PC-9 (cell line): ENCODE results near the gene HNRNPAB. TPM values are rescaled to one million over a fixed set of nuclear protein-coding genes. Genes with fewer than 3 reads are reported as not detected.

Experiments
- BruUV-seq: library from RNA; stranded (reverse); fragments of 400-500 nt; replicated peaks from 2 replicates; lab custom pipeline; 2021; lab: Mats Ljungman, UMichigan
- CTCF ChIA-PET: fragments of 300-600 bp; sonication (Branson Sonifier 250); formaldehyde crosslinking; loops from one replicate; lab custom pipeline; 2022; ENCODE audit warnings: antibody characterized with exemption; lab: Charles Lee
- POLR2A ChIA-PET: fragments of 300-600 bp; sonication (Branson Sonifier 250); formaldehyde crosslinking; loops from one replicate; lab custom pipeline; 2022; ENCODE audit warnings: antibody characterized with exemption; ENCODE audit not compliant: unreplicated experiment; lab: Charles Lee
- DNase-seq, 2 experiments: peaks; one replicate each; pipeline versions ENCODE4 v3.0.0 to v3.0.0-alpha.2; 2015 to 2022; ENCODE audit warnings: mixed read lengths in 1 of 2
- H2AFZ ChIP-seq: fragments of 200-600 bp; sonication (generic); 2 replicates; pipeline ENCODE4 v1.8.1; 2017; ENCODE audit warnings: antibody characterized with exemption
- H3F3A ChIP-seq: fragments of 200-600 bp; sonication (generic); 2 replicates; pipeline ENCODE4 v1.8.1; 2017; ENCODE audit warnings: antibody characterized with exemption, mild to moderate bottlenecking, low read depth; ENCODE audit not compliant: insufficient read depth
- H3K27ac ChIP-seq: fragments of 200-600 bp; sonication (generic); 2 replicates; pipeline ENCODE4 v1.6.1; 2016; ENCODE audit warnings: mixed run types
- H3K27me3 ChIP-seq: fragments of 200-600 bp; sonication (generic); 2 replicates; pipeline ENCODE4 v1.6.1; 2016; ENCODE audit warnings: low read depth, mixed run types; ENCODE audit not compliant: insufficient read depth
- H3K36me3 ChIP-seq: fragments of 200-600 bp; sonication (generic); 2 replicates; pipeline ENCODE4 v1.6.1; 2016; ENCODE audit warnings: low read depth, mixed run types
- H3K4me1 ChIP-seq: fragments of 200-600 bp; sonication (generic); replicated peaks from 2 replicates; pipeline ENCODE4 v1.6.1; 2016; ENCODE audit warnings: mixed run types; ENCODE audit not compliant: insufficient read depth
- H3K4me2 ChIP-seq: fragments of 200-600 bp; sonication (generic); 2 replicates; pipeline ENCODE4 v1.6.1; 2017; ENCODE audit warnings: mixed run types
- H3K4me3 ChIP-seq: fragments of 200-600 bp; sonication (generic); 2 replicates; pipeline ENCODE4 v1.6.1; 2016; ENCODE audit warnings: mixed run types
- H3K79me2 ChIP-seq: fragments of 200-600 bp; sonication (generic); 2 replicates; pipeline ENCODE4 v1.6.1; 2017; ENCODE audit warnings: low read depth, mixed run types
- H3K9me2 ChIP-seq: fragments of 200-600 bp; sonication (generic); 2 replicates; pipeline ENCODE4 v1.8.1; 2017; ENCODE audit warnings: mild to moderate bottlenecking; ENCODE audit not compliant: insufficient read depth
- H3K9me3 ChIP-seq: fragments of 200-600 bp; sonication (generic); 2 replicates; pipeline ENCODE4 v1.8.1; 2016; ENCODE audit warnings: low read depth; ENCODE audit not compliant: insufficient read depth
- H4K20me1 ChIP-seq: fragments of 200-600 bp; sonication (generic); 2 replicates; pipeline ENCODE4 v1.8.1; 2017; ENCODE audit not compliant: insufficient read depth
- EZH2 ChIP-seq: fragments of 200-600 bp; sonication (generic); IDR thresholded peaks from 2 replicates; pipeline ENCODE4 v1.8.0; 2017; ENCODE audit warnings: antibody characterized with exemption, low read depth
- intact Hi-C: fragments of 100-400 bp; cut with micrococcal nuclease; formaldehyde crosslinking; loops from one replicate; pipeline ENCODE4 v1.10.0; 2022; ENCODE audit not compliant: unreplicated experiment
- total RNA-seq: library from RNA; stranded (reverse); gene quantifications from 2 replicates; pipeline ENCODE4 v1.2.3, GENCODE V29; 2021
- TF ChIP-seq, protein P1 (sequence below): fragments of 200-600 bp; sonication (generic); conservative IDR thresholded peaks from 2 replicates; pipeline ENCODE4 v1.6.1; 2017; ENCODE audit warnings: mixed run types, antibody characterized with exemption, mild to moderate bottlenecking, moderate library complexity

HNRNPAB gene
- total RNA-seq, 1 experiment from 2014 or later, result 193 TPM

GRCh38 chr5:178189433-178189832, 14.9 kb upstream of the HNRNPAB start:
- Histone ChIP-seq H3F3A (peaks cover 15% of the 10 kb centered on the region; the same call in 1 of the 2 replicates), H3K27me3 (peaks cover 10% of the 10 kb centered on the region), H3K79me2 (no peaks in the 10 kb centered on the region), H3K27ac (no peak overlapping the region), H3K36me3 (no peaks in the 10 kb centered on the region), H3K9me2 (no peaks in the 10 kb centered on the region), H3K4me2 (no peak overlapping the region), H3K9me3 (no peaks in the 10 kb centered on the region), H2AFZ (no peak overlapping the region), H3K4me1 (peaks cover 20% of the 10 kb centered on the region), H3K4me3 (no peak overlapping the region), H4K20me1 (no peaks in the 10 kb centered on the region)
- POLR2A ChIA-PET, result no interaction called here
- no TSS peak for BruUV-seq
- TF ChIP-seq EZH2, result no peak
- TF ChIP-seq, protein P1, sequence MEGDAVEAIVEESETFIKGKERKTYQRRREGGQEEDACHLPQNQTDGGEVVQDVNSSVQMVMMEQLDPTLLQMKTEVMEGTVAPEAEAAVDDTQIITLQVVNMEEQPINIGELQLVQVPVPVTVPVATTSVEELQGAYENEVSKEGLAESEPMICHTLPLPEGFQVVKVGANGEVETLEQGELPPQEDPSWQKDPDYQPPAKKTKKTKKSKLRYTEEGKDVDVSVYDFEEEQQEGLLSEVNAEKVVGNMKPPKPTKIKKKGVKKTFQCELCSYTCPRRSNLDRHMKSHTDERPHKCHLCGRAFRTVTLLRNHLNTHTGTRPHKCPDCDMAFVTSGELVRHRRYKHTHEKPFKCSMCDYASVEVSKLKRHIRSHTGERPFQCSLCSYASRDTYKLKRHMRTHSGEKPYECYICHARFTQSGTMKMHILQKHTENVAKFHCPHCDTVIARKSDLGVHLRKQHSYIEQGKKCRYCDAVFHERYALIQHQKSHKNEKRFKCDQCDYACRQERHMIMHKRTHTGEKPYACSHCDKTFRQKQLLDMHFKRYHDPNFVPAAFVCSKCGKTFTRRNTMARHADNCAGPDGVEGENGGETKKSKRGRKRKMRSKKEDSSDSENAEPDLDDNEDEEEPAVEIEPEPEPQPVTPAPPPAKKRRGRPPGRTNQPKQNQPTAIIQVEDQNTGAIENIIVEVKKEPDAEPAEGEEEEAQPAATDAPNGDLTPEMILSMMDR, result no peak
- no peak for DNase-seq
- intact Hi-C loops, result no loop called here
- CTCF ChIA-PET, result interaction anchor here (0.6 kb wide), 1 partner anchor 125 kb away, joined by 12 read pairs; no protein-coding TSS in a partner anchor

- H4K20me1 ChIP-seq, result no peaks in the 10 kb centered on the region
- TF ChIP-seq, protein P1, result no peak
- no peak for TF ChIP-seq EZH2
- intact Hi-C loops, result no loop called here
- H3K4me1 ChIP-seq, result peaks cover 10% of the 10 kb centered on the region
- no peak for DNase-seq
- H2AFZ ChIP-seq, result no peak overlapping the region
- ChIA-PET CTCF (interaction anchor here (0.6 kb wide), 1 partner anchor 33 kb away, joined by 3 read pairs; no protein-coding TSS in a partner anchor), POLR2A (no interaction called here)
- no peaks in the 10 kb centered on the region for H3K9me3 ChIP-seq
- H3K4me3 ChIP-seq, result no peak overlapping the region
- H3K9me2 ChIP-seq, result no peaks in the 10 kb centered on the region
- no peaks in the 10 kb centered on the region for H3K79me2 ChIP-seq
- BruUV-seq, result no TSS peak
- no peaks in the 10 kb centered on the region for H3K36me3 ChIP-seq
- H3F3A ChIP-seq, result peaks cover 11% of the 10 kb centered on the region; the same call in 1 of the 2 replicates
- H3K4me2 ChIP-seq, result no peak overlapping the region
- no peak overlapping the region for H3K27ac ChIP-seq
- H3K27me3 ChIP-seq, result peaks cover 17% of the 10 kb centered on the region
These were observed 12.7 kb upstream of the HNRNPAB start for GRCh38 chr5:178191661-178192060.

GRCh38 chr5:178192244-178192643, 12.1 kb upstream of the HNRNPAB start:
- Histone ChIP-seq H3K36me3 (no peaks in the 10 kb centered on the region), H3K79me2 (no peaks in the 10 kb centered on the region), H3K27me3 (peaks cover 17% of the 10 kb centered on the region), H3K27ac (no peak overlapping the region), H3F3A (peaks cover 8% of the 10 kb centered on the region; the same call in 1 of the 2 replicates), H3K4me2 (no peak overlapping the region), H3K4me1 (peaks cover 6% of the 10 kb centered on the region; the same call in 1 of the 2 replicates), H3K9me2 (no peaks in the 10 kb centered on the region), H4K20me1 (no peaks in the 10 kb centered on the region), H3K9me3 (no peaks in the 10 kb centered on the region), H3K4me3 (no peak overlapping the region), H2AFZ (no peak overlapping the region)
- TF ChIP-seq, protein P1, result no peak
- TF ChIP-seq EZH2, result no peak
- ChIA-PET CTCF (interaction anchor here (0.6 kb wide), 1 partner anchor 32 kb away, joined by 3 read pairs; no protein-coding TSS in a partner anchor), POLR2A (no interaction called here)
- no TSS peak for BruUV-seq
- intact Hi-C loops, result no loop called here
- DNase-seq, result peak in 1 of 2 experiments; percentile 49
